Type B pancreatic cell (in vitro differentiated cells): ENCODE measurements around the gene TMEM154. TPM values are rescaled to one million over a fixed set of nuclear protein-coding genes. Genes with fewer than 3 reads are reported as not detected.

Experiments used
- DNase-seq: peaks from one replicate; pipeline ENCODE4 v3.0.0; 2021; ENCODE audit warnings: mixed read lengths; ENCODE audit not compliant: unreplicated experiment; ENCODE audit errors: extremely low spot score
- H3K27ac Mint-ChIP-seq: 2 replicates; pipeline ENCODE4 v1.8.0; 2021; ENCODE audit warnings: mild to moderate bottlenecking, mixed read lengths
- H3K27me3 Mint-ChIP-seq: 2 replicates; pipeline ENCODE4 v1.8.0; 2021; ENCODE audit warnings: mixed read lengths
- H3K36me3 Mint-ChIP-seq: 2 replicates; pipeline ENCODE4 v1.8.0; 2021; ENCODE audit warnings: mixed read lengths
- H3K4me1 Mint-ChIP-seq: one replicate; pipeline ENCODE4 v1.8.0; 2021; ENCODE audit warnings: mixed read lengths; ENCODE audit not compliant: unreplicated experiment
- H3K4me3 Mint-ChIP-seq: 2 replicates; pipeline ENCODE4 v1.8.0; 2021; ENCODE audit warnings: mild to moderate bottlenecking, mixed read lengths
- H3K9me3 Mint-ChIP-seq: 2 replicates; pipeline ENCODE4 v1.8.0; 2021; ENCODE audit warnings: mixed read lengths
- CTCF ChIP-seq: fragments of 200-600 bp; sonication (generic); conservative IDR thresholded peaks from 2 replicates; pipeline ENCODE4 v1.5.0; 2021; ENCODE audit warnings: antibody characterized with exemption, mild to moderate bottlenecking
- total RNA-seq: library from RNA; stranded (reverse); gene quantifications from 2 replicates; pipeline ENCODE4 v1.2.1, GENCODE V29; 2021; ENCODE audit warnings: low replicate concordance

The TMEM154 gene
- total RNA-seq, 1 donor from 2014 or later = 11.1 TPM

- Mint-ChIP-seq H3K4me1 (peaks cover 8% of the 10 kb centered on the region), H3K9me3 (no peaks in the 10 kb centered on the region), H3K4me3 (no peak overlapping the region), H3K27me3 (no peaks in the 10 kb centered on the region), H3K36me3 (no peaks in the 10 kb centered on the region), H3K27ac (no peak overlapping the region)
- no peak for TF ChIP-seq CTCF
- no peak for DNase-seq
These were observed 43.4 kb upstream of the TMEM154 start for GRCh38 chr4:152723236-152723635.

GRCh38 chr4:152719801-152720556, 40.2 kb upstream of the TMEM154 start:
- Mint-ChIP-seq H3K27me3 (no peaks in the 10 kb centered on the region), H3K9me3 (peaks cover 5% of the 10 kb centered on the region), H3K27ac (peak overlapping the region; percentile 79), H3K36me3 (no peaks in the 10 kb centered on the region), H3K4me3 (peak overlapping the region; percentile 39), H3K4me1 (peaks cover 8% of the 10 kb centered on the region)
- no peak for DNase-seq
- TF ChIP-seq CTCF = no peak

GRCh38 chr4:152719291-152719690, 39.5 kb upstream of the TMEM154 start:
- DNase-seq = no peak
- H3K4me1 Mint-ChIP-seq = peaks cover 8% of the 10 kb centered on the region
- H3K27me3 Mint-ChIP-seq = no peaks in the 10 kb centered on the region
- H3K36me3 Mint-ChIP-seq = no peaks in the 10 kb centered on the region
- H3K4me3 Mint-ChIP-seq = no peak overlapping the region
- H3K27ac Mint-ChIP-seq = peak overlapping the region; percentile 79
- peaks cover 12% of the 10 kb centered on the region for H3K9me3 Mint-ChIP-seq
- no peak for TF ChIP-seq CTCF

- no peak for DNase-seq
- H3K9me3 Mint-ChIP-seq = peaks cover 13% of the 10 kb centered on the region
- H3K4me1 Mint-ChIP-seq = peaks cover 10% of the 10 kb centered on the region
- no peak overlapping the region for H3K4me3 Mint-ChIP-seq
- no peak for TF ChIP-seq CTCF
- peak overlapping the region; percentile 85 for H3K27ac Mint-ChIP-seq
- no peaks in the 10 kb centered on the region for H3K36me3 Mint-ChIP-seq
- no peaks in the 10 kb centered on the region for H3K27me3 Mint-ChIP-seq
These were observed 35.3 kb upstream of the TMEM154 start for GRCh38 chr4:152715076-152715475.

- peak overlapping the region; percentile 85 for H3K27ac Mint-ChIP-seq
- no peaks in the 10 kb centered on the region for H3K36me3 Mint-ChIP-seq
- DNase-seq = no peak
- peak overlapping the region; percentile 11 for H3K4me3 Mint-ChIP-seq
- H3K9me3 Mint-ChIP-seq = peaks cover 13% of the 10 kb centered on the region
- no peaks in the 10 kb centered on the region for H3K27me3 Mint-ChIP-seq
- peaks cover 11% of the 10 kb centered on the region for H3K4me1 Mint-ChIP-seq
- no peak for TF ChIP-seq CTCF
These were observed 34.3 kb upstream of the TMEM154 start for GRCh38 chr4:152713951-152714705.
